SK-MEL-5 (cell line): Measurements from ENCODE around the gene XPOT. TPM values are rescaled to one million over a fixed set of nuclear protein-coding genes. Genes with fewer than 3 reads are reported as not detected.

Source experiments
- DNase-seq: peaks from one replicate; pipeline ENCODE4 v3.0.0-alpha.2; 2016; ENCODE audit warnings: low read depth, low spot score
- in situ Hi-C: cut with HindIII; loops from 2 replicates; pipeline ENCODE4 v1.10.0; 2016; ENCODE audit warnings: low sequenced_read_pairs, high pct_unique_total_duplicates, low pct_unique_long_range_greater_than_20kb
- total RNA-seq: library from RNA; depleted of rRNA; stranded (reverse); fragments of >200 nt; shearing (Covaris generic); gene quantifications from 2 replicates; pipeline ENCODE4 v1.2.3, GENCODE V29; 2014

The XPOT gene
- total RNA-seq, 1 experiment from 2014 or later: 154 TPM

DNA sequence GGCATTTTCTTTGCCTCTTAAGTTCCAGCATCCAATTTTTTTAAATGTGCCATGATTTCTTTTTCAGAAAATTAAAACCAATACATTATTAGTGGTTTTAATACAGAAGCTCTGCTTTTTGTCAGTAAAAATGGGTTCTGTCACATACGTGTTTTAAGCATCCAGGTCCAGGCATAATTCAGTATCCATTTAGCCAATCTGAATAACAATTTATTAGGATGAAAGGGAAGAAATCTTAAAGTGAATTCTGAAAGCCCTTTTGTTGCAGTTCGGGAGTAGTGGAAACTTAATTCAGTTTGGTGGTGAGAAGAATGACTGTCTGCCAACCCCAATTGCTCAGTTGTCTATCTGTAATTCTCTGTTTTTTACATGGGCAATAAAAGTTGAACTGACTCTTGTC is 7.2 kb downstream of the XPOT start:
- in situ Hi-C loops: no loop called here
- DNase-seq: no peak

DNA sequence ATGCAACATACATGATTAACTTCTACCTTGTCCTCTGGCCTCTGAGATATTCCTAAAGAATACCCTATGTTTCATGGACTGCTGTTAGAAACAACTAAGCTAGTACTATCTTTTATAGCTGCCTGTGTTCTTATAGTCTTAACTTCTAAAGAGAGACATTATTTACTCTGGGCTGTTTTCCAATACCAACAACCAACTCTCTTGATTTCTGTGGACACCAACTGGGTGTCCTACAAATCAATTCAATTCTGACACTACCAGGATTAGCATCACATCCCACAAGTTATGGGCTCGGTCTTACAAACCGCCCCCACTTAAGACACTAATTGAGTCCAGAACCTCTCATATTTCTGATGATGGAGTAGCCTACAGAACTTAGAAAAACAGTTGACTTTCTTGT is 8.3 kb downstream of the XPOT start:
- in situ Hi-C loops: no loop called here
- no peak for DNase-seq

GRCh38 chr12:64413884-64414283 is 9.7 kb downstream of the XPOT start:
- DNase-seq: no peak
- in situ Hi-C loops: no loop called here

- in situ Hi-C loops: no loop called here
- no peak for DNase-seq
These were observed 14.0 kb downstream of the XPOT start for GRCh38 chr12:64418209-64418608.

GRCh38 chr12:64419696-64420095 is 15.5 kb downstream of the XPOT start:
- in situ Hi-C loops: no loop called here

GRCh38 chr12:64427988-64428387 is 23.8 kb downstream of the XPOT start:
- DNase-seq: no peak
- in situ Hi-C loops: no loop called here

More at GRCh38 chr12:64419696-64420095, 15.5 kb downstream of the XPOT start:
- no peak for DNase-seq

- no peak for DNase-seq
- in situ Hi-C loops: no loop called here
These were observed 24.8 kb downstream of the XPOT start for GRCh38 chr12:64428956-64429355.

DNA sequence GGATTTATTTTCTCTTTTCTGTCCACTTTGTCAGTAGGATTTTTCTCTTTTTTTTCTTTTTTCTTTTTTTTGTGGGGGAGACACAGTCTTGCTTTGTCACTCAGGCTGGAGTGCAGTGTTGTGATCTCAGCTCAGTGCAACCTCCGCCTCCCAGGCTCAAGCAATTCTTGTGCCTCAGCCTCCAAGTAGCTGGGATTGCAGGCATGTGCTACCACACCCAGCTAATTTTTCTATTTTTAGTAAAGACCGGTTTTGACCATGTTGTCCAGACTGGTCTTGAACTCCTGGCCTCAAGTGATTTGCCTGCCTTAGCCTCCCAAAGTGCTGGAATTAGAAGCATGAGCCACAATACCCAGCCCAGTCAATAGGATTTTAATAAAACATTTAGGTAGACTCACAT is 26.7 kb downstream of the XPOT start:
- in situ Hi-C loops: no loop called here
- DNase-seq: no peak

- in situ Hi-C loops: no loop called here
- DNase-seq: no peak
These were observed 27.6 kb downstream of the XPOT start for GRCh38 chr12:64431791-64432190.

DNA sequence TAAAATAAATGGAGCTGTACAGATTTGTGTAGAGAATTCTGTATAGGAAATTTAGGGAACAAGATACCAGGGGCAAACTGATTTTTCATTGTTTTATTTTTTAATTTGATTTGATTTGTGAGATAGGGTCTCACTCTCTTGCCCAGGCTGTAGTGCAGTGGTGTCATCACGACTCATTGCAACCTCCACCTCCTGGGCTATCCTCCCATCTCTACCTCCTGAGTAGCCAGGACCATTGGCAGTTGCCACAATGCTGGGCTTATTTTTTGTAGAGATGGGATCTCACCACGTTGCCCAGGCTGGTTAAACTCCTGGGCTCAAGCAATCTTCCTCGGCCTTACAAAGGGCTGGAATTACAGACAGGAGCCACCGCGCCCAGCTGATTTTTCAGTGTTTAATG is 29.7 kb downstream of the XPOT start:
- in situ Hi-C loops: no loop called here
- no peak for DNase-seq

DNA sequence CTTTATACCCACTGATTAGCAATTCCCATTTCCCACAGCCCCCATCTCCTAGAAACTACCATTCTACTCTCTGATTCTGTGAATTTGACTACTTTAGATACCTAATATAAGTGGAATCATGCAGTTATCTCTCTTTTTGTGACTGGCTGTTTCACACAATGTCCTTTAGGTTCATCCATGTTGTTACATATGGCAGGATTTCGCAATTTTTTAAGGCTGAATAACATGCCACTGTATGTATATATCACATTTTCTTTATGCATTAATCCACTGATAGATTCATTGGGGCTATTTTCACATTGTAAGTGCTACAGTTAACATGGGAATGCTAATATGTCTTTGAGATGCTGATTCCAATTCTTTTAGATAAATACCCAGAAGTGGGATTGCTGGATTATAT is 35.9 kb downstream of the XPOT start:
- no peak for DNase-seq
- in situ Hi-C loops: loop anchor here (5.0 kb wide), 1 partner anchor 33 kb away; no protein-coding TSS in a partner anchor

GRCh38 chr12:64445490-64445889 is 41.3 kb downstream of the XPOT start:
- in situ Hi-C loops: no loop called here
- no peak for DNase-seq

DNA sequence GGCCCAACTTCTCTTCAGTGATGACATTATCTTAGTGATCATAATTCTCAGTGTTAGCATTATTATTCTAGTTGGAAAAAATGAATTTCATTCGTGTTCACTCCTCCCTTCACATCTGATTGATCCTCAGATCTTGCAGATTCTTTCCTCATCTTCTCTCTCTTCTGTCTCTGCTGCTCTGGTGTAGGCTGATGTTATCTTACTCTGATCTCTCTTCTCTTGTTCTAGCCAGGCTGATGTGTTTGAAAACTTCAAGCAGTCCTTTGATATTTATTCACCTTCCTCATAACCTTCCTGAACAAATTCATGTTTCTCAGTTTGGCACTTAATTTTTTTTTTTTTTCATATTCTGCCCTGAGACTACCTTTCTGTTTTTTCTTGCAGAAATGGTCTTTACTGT is 42.1 kb downstream of the XPOT start:
- no peak for DNase-seq
- in situ Hi-C loops: no loop called here

DNA sequence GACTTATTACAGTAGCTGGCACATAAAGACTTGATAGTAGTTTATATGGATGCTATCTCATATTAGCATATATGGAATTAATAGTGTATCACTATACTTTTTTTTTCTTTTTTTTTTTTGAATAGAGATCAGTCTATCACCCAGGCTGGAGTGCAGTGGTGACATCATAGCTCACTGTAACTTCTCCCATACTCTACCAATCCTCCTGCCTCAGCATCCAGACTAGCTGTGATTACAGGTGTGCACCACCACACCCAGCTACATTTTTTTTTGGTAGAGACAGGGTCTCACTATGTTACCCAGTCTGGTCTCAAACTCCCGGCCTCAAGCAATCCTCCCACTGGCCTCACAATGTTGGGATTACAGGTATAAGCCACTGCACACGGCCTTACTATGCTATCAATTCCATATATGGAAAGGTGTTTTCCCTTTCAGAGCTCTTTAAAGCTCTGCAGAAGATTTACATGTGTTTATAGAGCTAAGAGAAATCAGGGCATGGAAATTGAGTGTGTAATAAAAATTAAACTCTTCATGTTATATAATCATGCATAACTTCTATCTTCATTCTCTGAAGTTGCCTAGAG is 46.0 kb downstream of the XPOT start:
- in situ Hi-C loops: no loop called here
- no peak for DNase-seq

GRCh38 chr12:64450711-64451486 is 46.7 kb downstream of the XPOT start:
- in situ Hi-C loops: no loop called here
- DNase-seq: peak; percentile 51

DNA sequence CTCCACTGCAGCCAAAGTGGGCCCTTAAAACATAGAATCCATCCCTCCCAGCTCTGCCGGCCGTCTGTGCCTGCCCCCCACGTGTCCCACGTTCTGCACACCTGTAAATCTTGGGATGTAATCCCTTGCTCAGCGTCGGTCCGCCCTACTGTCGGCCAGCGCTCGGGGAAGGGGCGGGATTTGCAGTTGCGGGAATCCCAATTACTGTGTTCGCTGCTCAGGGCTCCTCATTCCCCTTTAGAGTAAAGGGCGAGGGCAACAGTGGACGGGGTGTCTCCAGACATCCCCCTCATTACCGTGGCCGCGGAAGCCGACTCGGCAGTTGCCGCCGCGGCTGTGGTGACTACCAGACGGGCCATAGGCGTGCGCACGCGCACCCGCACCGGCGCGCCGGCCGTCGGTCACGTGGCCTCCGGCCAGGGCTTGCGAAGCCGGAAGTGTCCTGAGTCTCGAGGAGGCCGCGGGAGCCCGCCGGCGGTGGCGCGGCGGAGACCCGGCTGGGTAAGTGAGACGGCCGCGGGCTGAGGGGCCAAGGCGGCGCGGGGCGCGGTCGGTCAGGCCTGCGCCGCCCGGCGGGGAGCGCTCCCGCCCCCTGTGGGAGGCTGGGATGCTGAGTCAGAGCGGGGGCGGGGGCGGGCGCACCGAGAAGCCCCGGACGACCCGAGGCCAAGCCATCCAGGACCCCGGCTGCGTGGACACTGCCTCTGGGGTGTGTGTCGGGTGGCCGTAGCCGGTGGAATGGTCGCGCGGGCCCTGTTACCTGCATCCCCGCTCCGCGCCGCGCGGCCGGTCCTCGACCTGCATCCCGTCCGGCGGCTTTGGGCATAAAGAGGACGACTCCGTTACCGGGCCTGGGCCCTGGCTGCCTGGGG is 47.7 kb downstream of the XPOT start, which contains the start of gene TBK1:
TBK1 (plus strand) TSS at position 434 of the 872 bp plus-strand sequence. CDS start 3,751 bp downstream, outside the sequence.
- in situ Hi-C loops: no loop called here
- DNase-seq: peak; percentile 83

- DNase-seq: peak; percentile 27
- in situ Hi-C loops: no loop called here
These were observed 48.6 kb downstream of the XPOT start for GRCh38 chr12:64452559-64453329.

DNA sequence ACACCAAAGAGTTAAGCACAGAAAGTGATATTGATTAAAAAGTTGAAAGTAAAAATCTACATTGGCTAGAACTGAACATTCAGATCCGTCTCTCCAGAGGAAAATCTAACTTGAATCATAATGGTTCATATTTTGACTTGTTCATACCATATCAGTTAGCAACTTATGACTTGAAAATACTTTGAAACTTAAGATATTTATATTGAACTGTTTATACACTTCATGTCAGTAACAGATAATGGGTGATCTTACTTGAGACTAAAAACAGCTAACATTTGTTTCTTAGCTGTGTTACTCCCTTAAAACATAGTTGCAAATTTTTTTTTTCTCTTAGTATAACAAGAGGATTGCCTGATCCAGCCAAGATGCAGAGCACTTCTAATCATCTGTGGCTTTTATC is 51.3 kb downstream of the XPOT start:
- in situ Hi-C loops: no loop called here
- no peak for DNase-seq
